ENCODE data around the gene NCAM1.

Gene NCAM1

DNA sequence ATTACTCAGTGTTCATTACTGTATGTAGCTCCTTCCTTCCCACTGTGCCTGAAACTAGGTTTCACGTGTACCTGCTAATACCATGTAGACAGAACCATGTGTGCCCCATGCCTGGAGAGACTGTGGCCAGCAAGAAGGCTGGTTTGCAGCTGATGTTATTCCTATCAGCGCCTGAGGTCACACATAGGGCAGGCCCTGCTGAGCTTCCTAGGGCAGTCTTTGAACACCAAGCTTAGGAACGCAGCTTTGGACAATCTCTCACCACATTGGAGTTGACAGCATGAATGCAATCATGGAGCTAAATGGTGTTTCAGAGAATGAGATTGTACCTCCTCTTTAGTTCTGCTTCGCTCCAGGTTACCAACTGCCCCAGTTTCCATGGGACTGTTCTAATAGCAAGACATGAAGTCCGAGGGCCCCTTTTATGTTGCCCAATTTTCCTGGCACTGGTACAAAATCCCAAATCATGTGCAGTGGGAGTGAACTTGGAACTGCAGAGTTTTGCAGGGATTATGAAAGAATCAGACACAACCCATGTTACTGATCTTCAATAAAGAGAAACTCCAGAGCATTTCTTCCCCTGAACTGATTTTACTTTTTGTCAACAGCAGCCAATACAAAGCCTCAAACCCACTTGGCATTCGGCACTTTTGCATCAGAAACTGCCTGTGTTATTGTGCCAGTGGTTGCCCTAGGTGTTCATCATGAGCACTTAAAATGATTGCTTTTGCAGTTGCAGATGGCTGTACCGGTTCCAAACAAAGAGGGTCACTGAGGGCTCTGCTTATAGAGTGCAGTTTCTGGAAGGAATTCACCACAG is 199.0 kb downstream of the NCAM1 start:
- H3K27ac ChIP-seq, result no peak overlapping the region
- TF ChIP-seq ZFX (IDR thresholded peaks at IDR 0.05) (no peak), CTCF (conservative IDR thresholded peaks at IDR 0.05) (no peak)

DNA sequence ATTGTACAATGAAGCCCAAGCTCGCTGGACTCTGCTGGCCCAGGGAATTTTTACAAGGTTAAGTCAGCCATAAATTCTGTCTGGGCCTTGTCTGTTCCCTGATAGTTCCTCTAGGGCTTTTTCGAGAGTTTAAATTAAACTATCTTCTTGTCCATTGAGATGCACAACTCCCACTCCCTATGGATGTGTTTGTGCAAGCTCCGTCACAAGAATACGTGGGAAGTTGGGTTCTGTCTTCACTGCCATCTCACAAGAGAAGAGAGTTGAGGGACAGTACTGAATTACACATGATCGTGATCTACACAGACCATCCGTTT is 199.5 kb downstream of the NCAM1 start:
- H3K27ac ChIP-seq, result no peak overlapping the region
- TF ChIP-seq CTCF (conservative IDR thresholded peaks at IDR 0.05) (no peak), ZFX (IDR thresholded peaks at IDR 0.05) (no peak)

- no peak overlapping the region for H3K27ac ChIP-seq
- TF ChIP-seq CTCF (conservative IDR thresholded peaks at IDR 0.05) (no peak), ZFX (IDR thresholded peaks at IDR 0.05) (no peak)
Measured at GRCh38 chr11:113161711-113162591, 200.7 kb downstream of the NCAM1 start.

DNA sequence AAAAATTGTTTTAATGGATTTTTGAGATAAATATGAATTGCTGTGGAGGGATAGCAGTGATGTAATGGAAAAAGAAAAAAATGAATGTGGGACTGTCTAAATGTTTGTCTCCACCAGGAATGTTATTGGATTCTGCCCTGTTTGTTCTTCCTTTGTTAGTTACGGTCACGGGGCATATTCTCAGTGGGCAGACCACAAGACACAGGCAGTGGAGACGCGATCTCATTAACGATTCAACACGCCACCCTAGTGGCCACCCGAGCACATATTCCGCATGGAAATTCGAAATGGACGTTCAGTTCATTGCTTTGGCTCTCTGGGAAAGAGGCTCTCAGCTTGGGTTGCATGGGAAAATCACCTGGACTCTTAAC is 201.4 kb downstream of the NCAM1 start:
- TF ChIP-seq ZFX (IDR thresholded peaks at IDR 0.05) (no peak), CTCF (conservative IDR thresholded peaks at IDR 0.05) (peak; percentile 20)
- H3K27ac ChIP-seq, result no peak overlapping the region

DNA sequence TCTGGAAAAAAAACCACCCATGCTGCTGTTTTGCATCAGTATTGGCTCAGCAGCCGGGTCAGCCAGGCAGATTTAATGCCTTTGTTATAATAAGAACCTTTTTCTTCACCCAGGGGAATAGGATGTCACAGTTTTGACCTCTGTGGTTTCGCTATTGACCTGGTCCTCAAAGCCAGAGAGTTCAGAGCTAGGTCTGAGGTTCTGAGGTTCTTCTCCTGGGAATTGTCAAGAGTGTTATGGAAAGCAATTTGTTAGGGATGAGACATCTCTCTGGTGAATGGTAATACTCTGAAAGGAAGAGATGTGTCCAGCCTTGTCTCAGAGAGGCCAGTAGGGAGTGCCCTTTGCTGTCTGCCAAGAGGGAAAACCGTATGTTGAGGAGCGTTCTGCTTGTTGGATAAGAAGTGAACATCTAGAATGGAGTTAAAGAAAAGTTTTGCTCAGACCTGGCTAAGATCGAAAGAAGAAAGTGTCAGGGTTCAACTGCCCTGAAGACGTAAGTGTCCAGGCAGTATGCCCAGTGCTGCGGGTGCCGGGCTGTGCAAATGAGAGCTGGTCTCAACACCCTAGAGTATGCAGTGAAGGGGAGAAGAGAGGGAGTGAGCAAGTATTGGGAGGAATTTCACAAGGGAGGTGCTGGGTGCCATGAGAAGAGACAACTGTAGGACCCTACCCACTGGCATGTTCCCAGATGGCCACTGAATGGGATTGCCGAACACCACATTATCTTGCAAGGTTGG is 202.2 kb downstream of the NCAM1 start:
- no peak overlapping the region for H3K27ac ChIP-seq
- TF ChIP-seq CTCF (conservative IDR thresholded peaks at IDR 0.05) (no peak), ZFX (IDR thresholded peaks at IDR 0.05) (no peak)

DNA sequence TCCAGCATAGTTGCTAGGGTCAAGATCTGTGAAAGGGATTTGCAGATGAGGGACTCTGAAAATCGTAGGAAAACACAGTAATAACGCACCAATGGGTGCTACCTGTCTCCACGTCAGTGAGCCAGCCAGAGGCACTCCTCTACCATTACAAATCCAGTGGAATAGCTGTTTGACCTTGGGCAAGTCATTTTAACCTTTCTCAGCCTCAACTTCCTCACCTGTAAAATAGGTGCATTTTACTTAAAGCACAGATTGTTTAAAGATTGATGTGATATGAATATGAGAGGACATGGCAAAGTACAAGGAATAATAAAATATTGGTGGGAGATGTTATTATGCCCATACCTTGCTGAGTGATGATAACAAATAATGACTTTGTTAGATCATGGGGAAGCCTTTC is 205.1 kb downstream of the NCAM1 start:
- no peak for TF ChIP-seq ZFX (IDR thresholded peaks at IDR 0.05)
- no peak for TF ChIP-seq CTCF (conservative IDR thresholded peaks at IDR 0.05)
- no peak overlapping the region for H3K27ac ChIP-seq
